NCI-H345 (cell line): ENCODE measurements around the gene MFAP2.

Experiments
- DNase-seq: peaks from one replicate; lab custom pipeline; 2025; lab: John Stamatoyannopoulos, UW

Gene MFAP2, protein sequence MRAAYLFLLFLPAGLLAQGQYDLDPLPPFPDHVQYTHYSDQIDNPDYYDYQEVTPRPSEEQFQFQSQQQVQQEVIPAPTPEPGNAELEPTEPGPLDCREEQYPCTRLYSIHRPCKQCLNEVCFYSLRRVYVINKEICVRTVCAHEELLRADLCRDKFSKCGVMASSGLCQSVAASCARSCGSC

DNA sequence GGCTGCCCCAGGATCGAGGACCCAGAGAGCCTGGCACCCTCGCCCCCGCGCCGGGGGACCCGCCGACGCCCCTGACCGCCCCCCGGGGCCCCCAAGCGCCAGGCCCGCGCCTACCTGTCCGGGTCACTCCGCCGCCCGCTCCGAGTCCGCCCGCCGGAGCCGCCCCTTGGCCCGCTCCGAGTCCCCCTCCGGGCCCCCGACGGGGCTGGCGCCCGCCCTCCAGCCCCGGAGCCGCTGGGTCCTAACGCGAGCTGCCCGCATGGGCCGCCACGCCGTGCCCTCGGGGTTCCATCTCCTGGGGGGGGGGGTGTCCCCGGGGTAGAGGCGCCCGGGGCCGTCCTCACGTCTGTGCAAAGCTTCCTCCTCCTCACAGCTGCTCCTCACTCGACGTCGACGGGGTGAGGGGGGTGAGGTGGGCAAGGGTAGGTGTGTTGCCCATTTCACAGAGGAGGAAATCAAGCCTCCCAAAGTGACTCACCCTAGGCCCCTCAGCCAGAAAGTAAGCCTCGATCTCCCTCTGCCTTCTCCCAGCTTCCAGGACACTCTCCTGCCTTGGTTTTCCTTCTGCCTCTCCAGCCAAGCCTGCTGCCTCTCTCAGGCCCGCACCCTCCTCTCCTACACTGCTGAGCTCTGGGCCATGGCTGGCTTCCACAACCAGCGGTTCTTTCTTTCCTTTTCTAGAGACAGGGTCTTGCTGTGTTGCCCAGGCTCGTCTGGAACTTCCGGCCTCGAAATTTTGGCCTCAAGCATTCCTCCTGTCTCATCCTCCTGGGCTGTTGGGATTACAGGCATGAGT, at the start of gene MFAP2:
MFAP2 (minus strand) TSS at position 148 of the 796 bp plus-strand sequence. CDS start 2,347 bp downstream, outside the sequence.
- DNase-seq = peak; percentile 18

GRCh38 chr1:17030206-17030605, 49.8 kb upstream of the MFAP2 start:
- no peak for DNase-seq

GRCh38 chr1:17028662-17029188, 48.3 kb upstream of the MFAP2 start:
- DNase-seq = no peak

- no peak for DNase-seq
Measured at GRCh38 chr1:17027900-17028299, 47.5 kb upstream of the MFAP2 start.

GRCh38 chr1:17027403-17027802, 47.0 kb upstream of the MFAP2 start:
- no peak for DNase-seq

DNA sequence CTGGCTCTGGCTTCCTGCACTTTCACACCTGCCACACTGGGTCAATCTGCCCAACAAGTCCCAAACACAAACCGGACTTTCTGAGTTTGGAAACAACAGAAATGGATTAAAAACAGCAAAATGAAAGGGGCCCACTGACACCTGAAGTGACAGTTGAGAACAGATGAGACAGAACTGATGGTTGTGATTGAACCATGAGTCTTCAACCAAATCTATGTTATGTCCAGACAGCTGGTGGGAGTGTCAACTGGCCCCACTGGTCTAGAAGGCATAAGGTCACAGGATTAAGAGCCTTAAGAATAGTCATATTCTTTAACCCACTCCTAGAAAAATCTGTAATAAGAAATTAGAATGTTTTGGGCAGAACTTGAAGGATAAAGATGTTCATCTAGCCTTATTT, 44.3 kb upstream of the MFAP2 start:
- no peak for DNase-seq

DNA sequence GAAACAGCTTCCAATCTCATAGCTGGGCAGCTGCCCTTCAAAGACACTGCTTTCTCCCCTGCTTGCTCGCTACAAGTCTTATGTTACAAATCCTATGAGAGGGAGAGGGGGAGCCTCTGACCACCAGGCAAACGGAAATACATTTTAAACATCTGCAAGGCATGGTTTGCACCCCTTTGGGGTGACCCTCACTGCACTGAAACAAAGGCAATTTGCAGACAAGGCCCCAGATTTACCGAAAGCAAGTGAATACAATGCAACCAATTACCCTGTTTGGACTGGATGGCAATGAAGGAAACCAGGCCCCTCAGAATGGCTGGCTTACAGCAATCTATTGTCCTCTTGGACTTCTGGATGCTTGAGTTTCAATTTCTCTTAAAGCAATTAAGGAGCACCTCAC, 43.2 kb upstream of the MFAP2 start:
- no peak for DNase-seq

DNA sequence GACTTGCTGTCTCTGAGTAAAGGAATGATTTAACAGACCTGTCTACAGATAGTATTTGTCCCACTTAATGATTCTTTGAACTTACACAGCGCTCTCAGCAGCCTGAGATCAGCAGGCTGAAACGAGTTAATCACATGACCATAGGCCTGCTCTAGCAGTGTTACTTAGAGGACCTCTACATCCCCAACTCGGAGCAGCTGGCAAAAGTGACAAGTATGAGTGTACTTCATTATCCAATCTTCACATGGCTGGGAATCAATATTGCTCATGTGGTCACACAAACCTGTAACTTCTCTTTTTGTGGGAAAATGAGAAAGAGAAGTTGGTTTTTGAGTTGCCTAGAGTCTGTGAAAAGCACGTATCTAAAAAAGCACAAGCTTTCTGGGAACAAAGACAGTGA, 42.7 kb upstream of the MFAP2 start:
- DNase-seq = no peak

DNA sequence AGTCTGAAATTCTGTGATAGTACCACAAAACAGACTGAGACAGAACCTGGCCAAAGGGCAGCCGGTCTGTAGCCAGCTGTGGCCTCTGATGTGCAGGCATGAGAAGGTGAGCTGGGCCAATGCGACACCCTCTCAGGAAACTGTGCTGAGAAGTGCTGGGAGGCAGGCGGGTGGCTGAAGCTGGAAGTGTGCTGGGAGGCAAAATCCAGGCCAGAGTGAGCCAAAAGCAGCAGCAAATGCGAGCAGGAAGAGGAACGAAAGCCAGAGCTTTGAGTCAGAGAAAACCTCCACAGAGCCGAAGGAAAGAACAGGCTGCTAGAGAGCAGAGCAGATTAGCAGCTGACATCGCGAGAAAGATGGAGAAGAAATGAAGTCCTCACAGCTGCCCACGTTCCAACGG, 41.5 kb upstream of the MFAP2 start:
- no peak for DNase-seq

DNA sequence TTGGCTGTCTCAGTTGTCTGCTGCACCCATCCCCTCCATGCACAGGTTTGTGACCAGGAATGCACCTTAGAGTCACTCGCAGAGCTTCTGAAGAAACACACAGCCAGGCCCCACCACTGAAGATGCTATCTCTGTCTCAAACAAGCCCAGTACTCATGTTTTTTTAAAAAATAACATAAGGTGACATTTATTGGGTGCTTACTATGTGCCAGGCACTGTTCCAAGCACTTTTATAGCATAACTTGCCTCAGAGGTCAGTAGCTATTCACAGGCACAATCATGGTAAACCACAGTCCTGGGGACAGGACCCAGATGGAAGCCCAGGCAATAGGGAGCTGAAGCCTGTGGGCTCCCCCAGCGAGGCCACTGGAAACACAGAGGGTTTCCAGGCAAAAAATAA, 40.1 kb upstream of the MFAP2 start:
- DNase-seq = no peak

- no peak for DNase-seq
Measured at GRCh38 chr1:17018849-17019248, 38.4 kb upstream of the MFAP2 start.

- DNase-seq = no peak
Measured at GRCh38 chr1:17017435-17017834, 37.0 kb upstream of the MFAP2 start.

DNA sequence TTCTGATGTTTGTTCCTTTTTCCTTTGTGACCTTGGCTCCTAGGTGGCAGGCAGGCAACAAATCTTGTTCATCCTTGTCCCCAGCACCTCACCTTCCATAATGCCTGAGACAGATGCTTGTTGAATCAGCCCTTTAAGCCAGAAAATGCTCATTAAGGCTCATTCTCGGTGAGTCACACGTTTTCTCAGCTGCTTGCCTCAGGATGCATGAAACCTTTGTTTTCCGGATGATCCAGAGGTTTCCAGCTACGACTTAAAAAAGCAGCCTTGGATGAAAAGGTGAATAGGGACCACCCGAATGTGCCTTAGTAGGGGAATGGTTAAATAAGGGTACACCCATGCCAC, 35.9 kb upstream of the MFAP2 start:
- DNase-seq = no peak

DNA sequence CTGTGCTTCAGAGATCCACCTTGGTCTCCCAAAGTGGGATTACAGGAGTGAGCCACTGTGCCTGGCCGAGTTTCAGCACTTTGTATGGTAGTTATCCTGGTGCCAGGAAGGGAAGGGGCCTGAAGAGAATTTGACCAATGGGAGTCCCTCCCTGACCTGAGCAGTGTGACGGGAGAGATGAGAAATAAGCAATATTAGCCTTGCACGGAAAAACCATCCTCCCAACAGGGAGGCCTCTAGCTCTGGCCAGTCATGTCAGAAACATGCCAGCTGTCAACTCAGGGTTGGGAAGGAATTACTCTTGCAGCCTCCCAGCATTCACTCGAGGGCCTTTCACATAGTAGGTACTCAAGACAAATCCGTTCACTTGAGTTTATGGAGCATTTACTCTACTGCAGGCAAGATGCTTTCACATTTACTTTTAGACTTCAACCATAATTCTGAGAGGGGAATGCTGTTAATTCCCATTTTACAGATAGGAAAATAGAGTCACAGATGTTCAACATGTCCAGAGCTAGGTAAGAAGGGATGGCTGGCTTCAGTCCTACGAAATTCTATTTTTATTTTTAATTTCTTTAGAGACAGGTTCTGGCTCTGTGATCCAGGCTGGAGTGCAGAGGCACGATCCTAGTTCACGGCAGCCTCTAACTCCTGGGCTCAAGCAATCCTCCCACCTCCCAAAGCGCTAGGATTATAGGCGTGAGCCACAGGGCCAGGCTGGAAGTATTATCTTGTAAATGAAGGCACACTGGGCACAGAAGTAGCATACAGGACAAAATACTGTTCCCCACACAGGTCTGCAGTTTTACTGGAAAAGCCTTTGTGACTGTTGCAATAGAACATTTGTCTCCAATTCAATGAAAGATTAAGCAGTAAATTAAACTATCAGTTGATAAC, 34.5 kb upstream of the MFAP2 start:
- no peak for DNase-seq

- DNase-seq = no peak
Measured at GRCh38 chr1:17013491-17014320, 33.3 kb upstream of the MFAP2 start.

GRCh38 chr1:17012775-17013490, 32.5 kb upstream of the MFAP2 start:
- no peak for DNase-seq

GRCh38 chr1:17011439-17012307, 31.3 kb upstream of the MFAP2 start, which contains the start of gene ATP13A2:
Gene ATP13A2, minus strand, starts transcription at chr1:17011928. Its CDS starts 190 bp downstream, at chr1:17011738.
- peak; percentile 95 for DNase-seq

GRCh38 chr1:17011092-17011438, 30.6 kb upstream of the MFAP2 start:
- no peak for DNase-seq

GRCh38 chr1:17009706-17010105, 29.3 kb upstream of the MFAP2 start:
- DNase-seq = no peak
